ENCODE results near the gene BDP1.

GRCh38 chr5:71586941-71587765 is 131.7 kb downstream of the BDP1 start, which contains the start of gene MCCC2:
- TF ChIP-seq CTCF (conservative IDR thresholded peaks at IDR 0.05; ENCODE audit: low read depth, low read length): no peak
- no peak for TF ChIP-seq EZH2 (IDR thresholded peaks at IDR 0.05; ENCODE audit: low read length, unreplicated experiment)
